GM12878 (cell line): ENCODE measurements around the gene SOX4. TPM values are rescaled to one million over a fixed set of nuclear protein-coding genes. Genes with fewer than 3 reads are reported as not detected.

Experiments used
- CEBPB ChIP-seq, 2 experiments: fragments of 150-350 bp in 1 of 2; IDR thresholded peaks; 2 replicates each; pipeline ENCODE4 v1.6.1; 2012 to 2014; ENCODE audit warnings: low read depth in 2 of 2, low read length in 2 of 2, borderline replicate concordance in 1 of 2, inconsistent platforms in 1 of 2
- CUX1 ChIP-seq: IDR thresholded peaks from 2 replicates; pipeline ENCODE4 v1.6.1; 2012; ENCODE audit warnings: improper control_type of control experiment, low read depth, low read length; ENCODE audit not compliant: insufficient replicate concordance
- EP300 ChIP-seq, 2 experiments: fragments of 150-350 bp in 1 of 2; IDR thresholded peaks; 2 replicates each; pipeline ENCODE4 v1.6.1; 2011 to 2012; ENCODE audit warnings: low read depth in 2 of 2, low read length in 2 of 2, borderline replicate concordance in 1 of 2, improper control_type of control experiment in 1 of 2, inconsistent platforms in 1 of 2; ENCODE audit not compliant: control insufficient read depth in 1 of 2
- ZNF217 ChIP-seq: fragments of 450-650 bp; IDR thresholded peaks from 2 replicates; pipeline ENCODE4 v1.6.1; 2017; ENCODE audit warnings: antibody characterized with exemption, mild to moderate bottlenecking
- polyA plus RNA-seq, 11 experiments: library from polyadenylated mRNA; depleted of rRNA in 4 of 11; unstranded in 6 of 11; stranded (reverse) in 5 of 11; fragments of >200 nt; fragmentation: Nextera tagmentation in 4 of 11; fragmentation: Illumina TruSeq in 1 of 11; extraction: Ambion mirVana in 4 of 11; extraction: Trizol in 1 of 11; gene quantifications; 1 replicate in 1 of 11; 2 replicates in 10 of 11; pipeline versions ENCODE4 v1.2.1 to v1.2.3, GENCODE V29; 2011 to 2016; ENCODE audit warnings: inconsistent platforms in 2 of 11, missing spikeins in 2 of 11, low read depth in 1 of 11
- total RNA-seq, 4 experiments: library from RNA; depleted of rRNA in 3 of 4; stranded (reverse); fragments of >200 nt in 3 of 4; fragmentation: Illumina TruSeq in 1 of 4; extraction: Trizol in 1 of 4; gene quantifications; 2 replicates each; pipeline versions ENCODE4 v1.2.1 to v1.2.3, GENCODE V29; 2013 to 2021
- TF ChIP-seq, protein P1 (sequence below): fragments of 450-650 bp; IDR thresholded peaks from 2 replicates; pipeline ENCODE4 v1.6.1; 2018; ENCODE audit warnings: mild to moderate bottlenecking, low read depth, moderate library complexity; ENCODE audit not compliant: partially characterized antibody

The SOX4 gene
- total and polyA plus RNA-seq, 10 of the 15 experiments (the other 5 are each of a cell fraction or from before 2014, with no cell fraction given) = 16.8 to 119 (median 26.5) TPM

DNA sequence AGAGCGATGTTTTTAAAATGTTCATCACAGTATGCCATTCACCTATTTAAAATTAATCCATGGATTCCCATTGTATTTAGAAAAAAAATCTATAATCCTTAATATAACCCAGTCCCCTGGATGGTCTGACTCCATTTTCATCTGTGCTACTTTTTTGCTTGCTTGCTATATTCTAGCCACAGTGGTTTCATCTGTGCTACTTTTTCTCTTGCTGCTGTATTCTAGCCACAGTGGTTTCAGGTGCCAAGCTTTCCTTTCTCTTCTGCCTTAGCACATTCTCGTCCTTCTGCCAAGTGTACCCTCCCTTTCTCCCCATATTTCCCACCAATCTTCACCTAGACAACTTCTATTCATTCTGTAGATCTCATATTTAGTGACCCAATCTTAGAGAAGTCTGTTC is 33.3 kb upstream of the SOX4 start (continued):
- TF ChIP-seq CUX1 = no peak
- no peak for TF ChIP-seq ZNF217
- TF ChIP-seq EP300 (IDR thresholded peaks at IDR 0.05; ENCODE audit: borderline replicate concordance in 1 of 2, control insufficient read depth in 1 of 2, low read depth in 2 of 2, low read length in 2 of 2) = no peak
- TF ChIP-seq CEBPB (IDR thresholded peaks at IDR 0.05; ENCODE audit: borderline replicate concordance in 1 of 2, low read depth in 2 of 2, low read length in 2 of 2) = no peak
- TF ChIP-seq, protein P1, sequence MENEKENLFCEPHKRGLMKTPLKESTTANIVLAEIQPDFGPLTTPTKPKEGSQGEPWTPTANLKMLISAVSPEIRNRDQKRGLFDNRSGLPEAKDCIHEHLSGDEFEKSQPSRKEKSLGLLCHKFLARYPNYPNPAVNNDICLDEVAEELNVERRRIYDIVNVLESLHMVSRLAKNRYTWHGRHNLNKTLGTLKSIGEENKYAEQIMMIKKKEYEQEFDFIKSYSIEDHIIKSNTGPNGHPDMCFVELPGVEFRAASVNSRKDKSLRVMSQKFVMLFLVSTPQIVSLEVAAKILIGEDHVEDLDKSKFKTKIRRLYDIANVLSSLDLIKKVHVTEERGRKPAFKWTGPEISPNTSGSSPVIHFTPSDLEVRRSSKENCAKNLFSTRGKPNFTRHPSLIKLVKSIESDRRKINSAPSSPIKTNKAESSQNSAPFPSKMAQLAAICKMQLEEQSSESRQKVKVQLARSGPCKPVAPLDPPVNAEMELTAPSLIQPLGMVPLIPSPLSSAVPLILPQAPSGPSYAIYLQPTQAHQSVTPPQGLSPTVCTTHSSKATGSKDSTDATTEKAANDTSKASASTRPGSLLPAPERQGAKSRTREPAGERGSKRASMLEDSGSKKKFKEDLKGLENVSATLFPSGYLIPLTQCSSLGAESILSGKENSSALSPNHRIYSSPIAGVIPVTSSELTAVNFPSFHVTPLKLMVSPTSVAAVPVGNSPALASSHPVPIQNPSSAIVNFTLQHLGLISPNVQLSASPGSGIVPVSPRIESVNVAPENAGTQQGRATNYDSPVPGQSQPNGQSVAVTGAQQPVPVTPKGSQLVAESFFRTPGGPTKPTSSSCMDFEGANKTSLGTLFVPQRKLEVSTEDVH = no peak
